GM19328 (cell line): Measurements from ENCODE around the gene SBF2.

Source experiments
- ATAC-seq: cut with Tn5 transposase; IDR thresholded peaks from one replicate; pipeline ENCODE4 v1.9.1; 2021; ENCODE audit warnings: mild to moderate bottlenecking, moderate library complexity; ENCODE audit not compliant: unreplicated experiment

The SBF2 gene

GRCh38 chr11:9827708-9828107 lies 466.3 kb downstream of the SBF2 start:
- ATAC-seq = no peak

GRCh38 chr11:9826390-9826789 lies 467.6 kb downstream of the SBF2 start:
- no peak for ATAC-seq

DNA sequence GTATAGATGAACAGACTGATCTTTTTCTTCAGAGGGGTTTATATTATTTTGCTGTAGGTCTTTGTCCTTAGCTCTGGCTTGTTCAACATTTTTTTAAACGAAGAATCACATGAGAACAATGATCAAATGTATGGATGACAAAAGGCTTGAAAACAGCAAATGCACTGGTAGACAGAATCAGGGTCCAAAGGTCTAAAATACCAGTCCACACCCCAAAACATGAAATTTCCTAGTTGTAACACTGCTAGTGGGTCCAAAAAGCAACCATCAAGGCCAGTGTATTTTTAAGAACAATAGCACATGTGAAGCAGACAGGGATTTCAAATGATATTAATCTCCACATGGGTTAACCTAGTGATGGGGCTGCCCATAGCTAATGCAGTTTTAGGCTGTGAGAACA lies 468.1 kb downstream of the SBF2 start:
- ATAC-seq = no peak

DNA sequence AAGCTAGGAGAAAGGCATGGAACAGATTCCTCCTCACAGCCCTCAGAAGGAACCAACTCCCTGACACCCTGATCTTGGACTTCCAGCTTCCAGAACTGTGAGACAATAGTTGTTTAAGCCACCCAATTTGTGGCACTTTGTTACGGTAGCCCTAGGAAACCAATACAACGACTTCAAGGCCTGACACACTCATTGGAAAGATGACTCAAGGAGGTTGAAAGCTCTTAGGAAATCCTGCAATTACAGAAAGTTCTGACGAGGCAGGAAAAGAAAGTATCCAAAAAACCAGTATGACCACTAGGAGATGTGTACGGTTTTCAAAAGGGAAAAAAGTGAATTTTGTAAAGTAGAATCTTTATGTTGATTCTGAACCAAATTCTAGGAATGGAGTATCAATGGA lies 468.7 kb downstream of the SBF2 start:
- no peak for ATAC-seq

- ATAC-seq = no peak
Measured at GRCh38 chr11:9823887-9824385, 470.1 kb downstream of the SBF2 start.

DNA sequence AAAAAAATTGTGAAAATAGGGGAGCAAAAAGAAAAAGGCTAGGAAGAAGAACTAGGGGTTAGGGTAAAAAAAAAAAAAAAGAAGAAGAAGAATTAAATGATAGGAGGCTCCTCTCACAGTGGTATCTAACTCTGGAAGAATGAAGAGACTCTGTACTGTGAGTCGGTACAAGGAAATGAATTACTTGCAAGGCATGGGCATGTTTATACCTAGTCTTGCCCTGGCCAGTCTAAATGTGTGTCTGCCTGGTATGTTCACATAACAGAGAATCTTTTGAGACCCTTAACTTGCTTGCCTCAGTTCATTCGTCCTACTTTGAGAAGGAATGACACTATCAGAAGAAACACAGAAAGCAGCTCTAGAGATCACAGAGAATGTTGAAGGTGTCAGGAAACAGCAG lies 470.6 kb downstream of the SBF2 start:
- no peak for ATAC-seq

GRCh38 chr11:9821008-9821752 lies 472.8 kb downstream of the SBF2 start:
- ATAC-seq = no peak

- ATAC-seq = no peak
Measured at GRCh38 chr11:9820260-9820659, 473.8 kb downstream of the SBF2 start.

DNA sequence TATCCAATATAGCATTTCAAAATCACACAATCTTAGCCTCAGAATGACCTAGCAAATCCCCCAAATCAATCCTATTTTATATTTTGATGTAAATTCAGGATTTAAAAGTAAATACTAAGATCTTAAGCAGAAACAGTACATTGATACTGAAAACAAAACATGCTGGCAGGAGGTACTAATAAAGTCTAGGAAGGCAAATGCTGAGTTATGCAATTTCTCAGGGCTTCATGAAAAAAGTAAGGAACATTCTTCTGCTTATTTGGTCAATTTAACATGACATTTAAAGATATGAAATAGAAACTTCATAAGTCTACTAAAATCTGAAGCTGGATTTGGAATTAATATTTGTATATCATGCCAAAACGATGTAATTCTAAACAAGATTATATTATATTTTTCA lies 476.8 kb downstream of the SBF2 start:
- no peak for ATAC-seq

- ATAC-seq = no peak
Measured at GRCh38 chr11:9815486-9816136, 478.4 kb downstream of the SBF2 start.

DNA sequence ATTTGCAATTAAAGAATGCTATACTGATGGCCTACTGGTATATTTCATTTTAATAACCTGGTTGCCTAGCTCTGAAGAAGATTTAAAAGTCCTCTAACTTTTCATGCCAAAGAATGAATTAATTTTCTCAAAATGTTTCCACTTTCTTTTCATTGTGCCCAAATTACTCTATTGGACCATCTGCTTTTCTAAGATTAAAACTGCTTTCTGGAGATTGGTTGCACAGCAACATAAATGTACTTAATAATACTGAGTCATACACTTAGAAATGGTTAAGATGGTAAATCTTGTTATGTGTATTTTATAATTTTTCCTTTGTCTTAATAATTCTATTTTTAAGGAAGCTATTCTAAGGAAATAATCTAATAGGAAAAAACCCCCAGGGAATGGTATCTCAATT lies 479.9 kb downstream of the SBF2 start:
- ATAC-seq = no peak

DNA sequence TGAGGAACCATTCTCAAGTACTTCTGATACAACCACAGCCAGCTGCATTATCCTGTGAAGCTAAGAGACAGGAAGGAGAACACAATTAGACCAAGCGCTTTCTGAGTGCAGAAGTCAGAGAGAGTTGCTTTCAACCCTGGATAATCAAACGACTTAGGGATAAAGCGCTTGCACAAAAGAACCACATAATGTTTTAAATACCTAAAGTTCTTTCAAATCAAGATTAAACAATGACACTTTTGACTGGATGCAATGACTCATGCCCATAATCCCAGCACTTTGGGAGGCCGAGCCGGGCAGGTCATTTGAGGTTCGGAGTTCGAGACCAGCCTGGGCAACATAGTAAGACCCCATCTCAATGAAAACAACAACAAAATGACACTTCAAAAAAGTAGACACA lies 485.1 kb downstream of the SBF2 start:
- no peak for ATAC-seq

GRCh38 chr11:9806946-9807687 lies 486.9 kb downstream of the SBF2 start:
- no peak for ATAC-seq

- ATAC-seq = no peak
Measured at GRCh38 chr11:9804419-9804902, 489.6 kb downstream of the SBF2 start.

DNA sequence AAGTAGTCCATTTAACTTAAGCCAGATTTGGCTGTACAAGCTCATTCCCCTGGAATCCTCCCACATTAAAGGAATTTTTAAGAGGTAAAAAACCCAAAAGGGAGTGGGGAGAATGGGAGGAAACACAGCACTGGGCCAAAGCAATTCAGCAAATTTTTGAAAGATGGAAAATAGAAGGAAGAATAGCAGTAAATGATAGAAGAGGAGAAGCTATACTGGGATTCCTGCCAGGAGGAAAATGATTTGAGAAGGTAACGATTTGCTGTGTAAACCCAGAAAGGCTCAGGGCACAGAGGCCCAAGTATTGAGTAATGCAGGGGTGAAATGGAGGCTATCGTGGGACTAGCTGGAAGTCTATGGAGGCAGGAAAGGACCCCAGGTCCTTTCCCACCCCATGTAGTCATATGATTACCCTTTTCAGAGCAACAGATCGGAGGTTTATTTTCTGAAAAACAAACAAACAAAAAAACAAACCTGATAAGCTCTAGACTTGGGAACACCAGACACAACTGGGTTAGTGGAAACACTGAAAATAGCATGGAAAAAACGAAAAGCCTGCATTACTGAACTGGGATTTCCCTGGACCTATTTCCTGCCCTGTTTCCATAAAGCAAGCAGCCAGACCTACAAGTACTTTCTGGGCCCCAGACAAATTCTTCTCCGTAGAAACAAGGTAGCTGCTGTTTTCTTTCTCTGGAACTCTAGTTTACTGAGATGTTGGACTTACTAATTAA lies 490.2 kb downstream of the SBF2 start:
- ATAC-seq = no peak

DNA sequence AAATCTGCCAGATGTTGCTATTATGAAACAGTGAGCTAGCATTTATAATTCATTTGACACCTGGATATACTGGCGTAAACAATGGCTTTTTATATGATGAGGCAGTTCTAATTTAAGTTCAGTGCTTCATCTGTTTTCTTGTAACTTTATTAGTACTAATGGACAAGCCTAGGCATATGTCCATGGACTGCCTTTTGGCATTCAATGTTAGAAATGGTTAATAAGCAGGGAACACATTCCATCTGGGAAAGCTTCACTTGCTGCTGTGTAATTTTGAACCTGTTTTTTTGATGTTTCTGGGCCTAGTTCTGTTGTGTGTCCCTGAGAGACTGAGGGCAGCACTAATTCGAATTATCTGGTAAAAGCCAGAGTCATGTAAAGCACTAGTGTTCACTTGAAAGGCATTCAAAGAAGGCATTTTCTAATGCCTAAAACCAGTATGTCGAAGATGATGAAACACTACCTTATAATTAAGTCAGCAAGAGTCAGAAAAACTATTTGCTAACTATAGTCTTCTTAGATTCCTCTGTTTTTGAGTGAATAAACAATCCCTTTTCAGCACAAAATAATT lies 491.6 kb downstream of the SBF2 start:
- no peak for ATAC-seq

DNA sequence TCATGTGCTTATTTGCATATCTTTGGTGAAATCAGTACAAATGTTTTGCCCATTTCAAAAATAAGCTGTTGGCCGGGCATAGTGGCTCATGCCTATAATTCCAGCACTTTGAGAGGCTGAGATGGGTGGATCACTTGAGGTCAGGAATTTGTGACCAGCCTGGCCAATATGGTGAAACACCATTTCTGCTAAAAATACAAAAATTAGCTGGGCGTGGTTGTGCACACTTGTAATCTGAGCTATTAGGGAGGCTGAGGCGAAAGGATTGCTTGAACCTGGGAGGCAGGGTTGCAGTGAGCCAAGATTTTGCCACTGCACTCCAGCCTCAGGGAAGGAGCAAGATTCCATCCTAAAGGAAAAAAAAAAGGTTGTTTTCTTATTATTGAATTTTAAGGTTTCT lies 494.1 kb downstream of the SBF2 start:
- ATAC-seq = no peak

DNA sequence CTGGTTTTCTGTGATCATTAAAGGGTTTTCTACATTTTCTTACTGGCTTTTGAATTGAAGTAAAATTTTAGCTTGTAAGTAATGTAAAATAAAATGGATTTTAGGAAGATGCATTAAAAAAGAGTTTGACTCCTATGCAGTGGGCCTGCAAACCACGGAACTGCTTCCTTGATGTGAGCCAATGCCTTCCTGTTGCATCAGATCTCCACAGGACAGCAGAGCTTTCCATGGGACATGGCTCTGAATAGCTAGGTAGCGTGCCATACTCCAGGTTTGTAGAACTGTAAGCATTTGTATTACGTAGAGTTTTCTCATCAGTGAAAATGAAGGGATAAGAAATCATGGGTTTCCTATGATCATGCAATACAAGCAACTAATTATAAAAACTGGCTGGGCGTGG lies 496.7 kb downstream of the SBF2 start:
- no peak for ATAC-seq

- no peak for ATAC-seq
Measured at GRCh38 chr11:9796854-9797253, 497.2 kb downstream of the SBF2 start.

GRCh38 chr11:9796266-9796665 lies 497.8 kb downstream of the SBF2 start:
- no peak for ATAC-seq

- ATAC-seq = no peak
Measured at GRCh38 chr11:9790703-9791102, 503.3 kb downstream of the SBF2 start.
